ENCODE data around the gene UFC1. TPM values are rescaled to one million over a fixed set of nuclear protein-coding genes. Genes with fewer than 3 reads are reported as not detected.
"Not testable (repeated sequence)": the region's sequence is repeated elsewhere in the genome, so short reads cannot be mapped to it uniquely, and the experiment has no call there.

Gene UFC1
- 10 to 100 TPM; 73.6 to 96.7 (median 78.4) TPM for total RNA-seq

- DNase-seq (ENCODE audit: low spot score) (no peak), ATAC-seq (ENCODE audit: low FRiP score) (peak; percentile 75)
- no peak for TF ChIP-seq CTCF (IDR thresholded peaks at IDR 0.05)
These were observed at the start of gene UFC1 for GRCh38 chr1:161153682-161154337. Gene UFC1 (plus strand): TSS chr1:161153978. CDS start chr1:161153998, 20 bp downstream.

GRCh38 chr1:161106431-161106830, 47.3 kb upstream of the UFC1 start:
- no peak for ATAC-seq (ENCODE audit: low FRiP score)
- no peak for TF ChIP-seq CTCF (IDR thresholded peaks at IDR 0.05)
- no peak for DNase-seq (ENCODE audit: low spot score)

GRCh38 chr1:161111117-161111516, 42.7 kb upstream of the UFC1 start:
- TF ChIP-seq CTCF (IDR thresholded peaks at IDR 0.05): no peak
- ATAC-seq (ENCODE audit: low FRiP score): no peak
- DNase-seq (ENCODE audit: low spot score): no peak

- ATAC-seq (ENCODE audit: low FRiP score) (no peak), DNase-seq (ENCODE audit: low spot score) (no peak)
- no peak for TF ChIP-seq CTCF (IDR thresholded peaks at IDR 0.05)
These were observed 42.3 kb upstream of the UFC1 start for GRCh38 chr1:161111527-161111926.

GRCh38 chr1:161113915-161114314, 39.9 kb upstream of the UFC1 start:
- ATAC-seq (ENCODE audit: low FRiP score): no peak
- no peak for DNase-seq (ENCODE audit: low spot score)
- TF ChIP-seq CTCF (IDR thresholded peaks at IDR 0.05): no peak

- no peak for ATAC-seq (ENCODE audit: low FRiP score)
- no peak for DNase-seq (ENCODE audit: low spot score)
- TF ChIP-seq CTCF (IDR thresholded peaks at IDR 0.05): no peak
These were observed 39.2 kb upstream of the UFC1 start for GRCh38 chr1:161114556-161114955.

GRCh38 chr1:161115132-161115711, 38.6 kb upstream of the UFC1 start:
- no peak for TF ChIP-seq CTCF (IDR thresholded peaks at IDR 0.05)
- DNase-seq (ENCODE audit: low spot score): no peak
- ATAC-seq (ENCODE audit: low FRiP score): no peak

GRCh38 chr1:161115961-161116360, 37.8 kb upstream of the UFC1 start:
- not testable (repeated sequence) for DNase-seq (ENCODE audit: low spot score); ATAC-seq (ENCODE audit: low FRiP score)

Data from omental fat pad (tissue), 4 donors.